Right lobe of liver (tissue), 6 donors: ENCODE measurements around the gene C6orf120. TPM values are rescaled to one million over a fixed set of nuclear protein-coding genes. Genes with fewer than 3 reads are reported as not detected.

Experiments used
- ATAC-seq, 4 donors: fragments of 200-7000 bp; cut with Tn5 transposase; one replicate each; pipeline ENCODE4 v1.9.1; 2020; ENCODE audit warnings: mild to moderate bottlenecking in 4 of 4, moderate library complexity in 4 of 4
- DNase-seq, 3 donors: peaks; one replicate each; pipeline ENCODE4 v3.0.0-alpha.2; 2020
- H3K27ac ChIP-seq, 3 donors: fragments of 200-600 bp; one replicate each; pipeline ENCODE4 v1.8.0; 2022
- H3K27me3 ChIP-seq, 2 donors: fragments of 200-600 bp; one replicate each; pipeline ENCODE4 v1.8.0; 2022
- H3K36me3 ChIP-seq, 4 donors: fragments of 200-600 bp; sonication (generic) in 1 of 4; one replicate each; pipeline versions ENCODE4 v1.5.1 to v1.8.0; 2017 to 2022; ENCODE audit warnings: control low read depth in 1 of 4
- H3K4me1 ChIP-seq, 4 donors: fragments of 200-600 bp; sonication (generic) in 1 of 4; one replicate each; pipeline versions ENCODE4 v1.5.1 to v1.8.0; 2017 to 2022; ENCODE audit warnings: control low read depth in 1 of 4
- H3K4me3 ChIP-seq, 3 donors: fragments of 200-600 bp; one replicate each; pipeline ENCODE4 v1.8.0; 2022
- H3K9me3 ChIP-seq, 4 donors: fragments of 200-600 bp; sonication (generic) in 1 of 4; one replicate each; pipeline versions ENCODE4 v1.5.1 to v1.8.0; 2017 to 2022; ENCODE audit warnings: control low read depth in 1 of 4
- POLR2A ChIP-seq: fragments of 450-650 bp; IDR thresholded peaks from one replicate; pipeline ENCODE4 v1.6.1; 2017; ENCODE audit warnings: antibody characterized with exemption, mild to moderate bottlenecking
- WGBS: methylation state at CpG from one replicate; pipeline ENCODE4 v1.1.6; 2018; ENCODE audit warnings: low coverage, low lambda C conversion rate; ENCODE audit not compliant: insufficient coverage; ENCODE audit errors: missing lambda C conversion rate; 5-methylcytosine and 5-hydroxymethylcytosine counted together
- intact Hi-C, 2 donors: fragments of 100-400 bp; cut with DNase I; formaldehyde crosslinking; loops; one replicate each; pipeline versions ENCODE4 v1.11.2 to v1.14.1; 2022
- total RNA-seq, 6 experiments: library from RNA; depleted of rRNA in 2 of 6; stranded (reverse); fragments of >200 nt in 2 of 6; fragmentation: NEBNext Ultra II Directional in 3 of 6; extraction: Animal tissue kit (Norgen Biotek cat#: 25700) in 3 of 6; gene quantifications; one replicate each; pipeline versions ENCODE4 v1.1.0 to v1.2.4, GENCODE V29; 2016 to 2023
- TF ChIP-seq, protein P1 (sequence below), 4 donors: fragments of 200-600 bp in 3 of 4; fragments of 450-650 bp in 1 of 4; IDR thresholded peaks; one replicate each; pipeline versions ENCODE4 v1.5.1 to v1.8.0; 2016 to 2022; ENCODE audit warnings: antibody characterized with exemption in 4 of 4, mild to moderate bottlenecking in 2 of 4
- donor health status: DM: no; HTN: yes; CAD: no.
- donor health status: DM: no; HTN: no; CAD: no.
- donor health status: DM: no; HTN: no; CAD: no.
- donor health status: DM: no; HTN: yes; CAD: no.
- donor health status: DM: no; HTN: yes; CAD: no.

The C6orf120 gene
- total RNA-seq, 6 experiments from 2014 or later = 17.2 to 38.2 (median 22.6) TPM

DNA sequence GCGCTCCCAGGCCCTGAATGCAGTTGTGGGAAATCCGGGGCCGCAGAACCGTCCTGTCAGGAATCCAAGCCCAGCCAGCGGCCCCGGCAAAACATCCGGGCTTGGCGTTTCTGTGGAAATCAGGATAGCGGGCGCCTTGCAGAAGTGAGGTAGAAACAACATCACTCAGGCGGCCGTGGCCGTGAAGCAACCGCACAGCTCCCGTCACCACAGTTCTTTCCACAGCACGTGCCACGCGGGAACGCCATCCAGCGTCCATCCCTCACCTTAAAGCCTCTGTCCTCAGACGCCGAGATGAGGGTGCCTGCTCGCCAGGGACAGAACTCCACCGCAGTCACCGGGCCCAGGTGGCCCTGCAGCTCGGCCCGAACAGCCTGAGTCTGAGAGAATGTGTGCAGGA is 34.2 kb upstream of the C6orf120 start:
- DNase-seq = peak in 1 of 3 donors; percentile 29

DNA sequence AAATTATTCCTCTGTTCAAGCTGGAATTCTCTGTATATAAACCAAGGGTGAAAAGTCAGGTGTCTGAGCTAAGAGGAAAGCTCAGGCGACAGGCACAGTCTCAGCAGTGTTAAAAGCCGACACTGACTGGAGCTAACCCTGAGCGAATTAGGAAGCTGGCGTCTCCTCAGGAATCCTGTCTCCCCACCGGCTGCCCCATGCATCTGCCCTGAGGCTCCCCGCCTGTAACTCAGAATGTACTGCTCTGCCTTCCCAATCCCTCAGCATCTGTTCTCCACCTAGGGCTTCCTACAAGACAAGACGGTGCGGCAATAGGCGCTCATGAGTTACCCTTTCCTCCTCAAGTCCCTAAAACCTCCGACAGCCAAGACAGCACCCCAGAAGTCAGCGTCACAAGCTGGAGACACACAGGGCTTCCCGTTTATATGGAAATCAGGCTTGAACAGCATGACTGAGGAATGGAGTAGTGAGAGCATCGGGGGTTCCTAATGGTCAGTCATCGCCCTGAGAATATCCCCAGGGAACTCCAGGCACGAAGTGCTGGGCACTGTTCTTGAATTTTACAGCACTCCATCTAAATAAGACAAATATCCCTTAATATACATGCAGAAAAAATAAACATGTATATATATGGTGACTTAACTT is 33.6 kb upstream of the C6orf120 start:
- Histone ChIP-seq H3K27ac (peak overlapping the region in 1 of 3 donors; percentile 9), H3K27me3 (no peaks in the 10 kb centered on the region), H3K36me3 (peaks cover 0 to 11% (median 5%) of the 10 kb centered on the region in 4 donors), H3K4me1 (no peaks in the 10 kb centered on the region), H3K9me3 (no peaks in the 10 kb centered on the region), H3K4me3 (no peak overlapping the region)
- intact Hi-C loops = no loop called here
- DNase-seq (peak in 1 of 3 donors; percentile 21), ATAC-seq (no peak)
- 95% methylated on average over 4 of the region's 15 CpGs for WGBS
- TF ChIP-seq, protein P1, sequence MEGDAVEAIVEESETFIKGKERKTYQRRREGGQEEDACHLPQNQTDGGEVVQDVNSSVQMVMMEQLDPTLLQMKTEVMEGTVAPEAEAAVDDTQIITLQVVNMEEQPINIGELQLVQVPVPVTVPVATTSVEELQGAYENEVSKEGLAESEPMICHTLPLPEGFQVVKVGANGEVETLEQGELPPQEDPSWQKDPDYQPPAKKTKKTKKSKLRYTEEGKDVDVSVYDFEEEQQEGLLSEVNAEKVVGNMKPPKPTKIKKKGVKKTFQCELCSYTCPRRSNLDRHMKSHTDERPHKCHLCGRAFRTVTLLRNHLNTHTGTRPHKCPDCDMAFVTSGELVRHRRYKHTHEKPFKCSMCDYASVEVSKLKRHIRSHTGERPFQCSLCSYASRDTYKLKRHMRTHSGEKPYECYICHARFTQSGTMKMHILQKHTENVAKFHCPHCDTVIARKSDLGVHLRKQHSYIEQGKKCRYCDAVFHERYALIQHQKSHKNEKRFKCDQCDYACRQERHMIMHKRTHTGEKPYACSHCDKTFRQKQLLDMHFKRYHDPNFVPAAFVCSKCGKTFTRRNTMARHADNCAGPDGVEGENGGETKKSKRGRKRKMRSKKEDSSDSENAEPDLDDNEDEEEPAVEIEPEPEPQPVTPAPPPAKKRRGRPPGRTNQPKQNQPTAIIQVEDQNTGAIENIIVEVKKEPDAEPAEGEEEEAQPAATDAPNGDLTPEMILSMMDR (IDR thresholded peaks at IDR 0.05) = no peak
- TF ChIP-seq POLR2A = no peak

More for the DNA sequence above, 34.2 kb upstream of the C6orf120 start:
- H3K27me3 ChIP-seq = no peaks in the 10 kb centered on the region
- intact Hi-C loops = no loop called here
- no peak overlapping the region for H3K27ac ChIP-seq
- TF ChIP-seq, protein P1 (IDR thresholded peaks at IDR 0.05) = no peak
- TF ChIP-seq POLR2A = no peak
- H3K4me1 ChIP-seq = no peaks in the 10 kb centered on the region
- H3K9me3 ChIP-seq = no peaks in the 10 kb centered on the region
- peaks cover 0 to 11% (median 5%) of the 10 kb centered on the region in 4 donors for H3K36me3 ChIP-seq
- no peak overlapping the region for H3K4me3 ChIP-seq
- ATAC-seq = no peak
- WGBS = 98% methylated on average over 7 of the region's 27 CpGs

DNA sequence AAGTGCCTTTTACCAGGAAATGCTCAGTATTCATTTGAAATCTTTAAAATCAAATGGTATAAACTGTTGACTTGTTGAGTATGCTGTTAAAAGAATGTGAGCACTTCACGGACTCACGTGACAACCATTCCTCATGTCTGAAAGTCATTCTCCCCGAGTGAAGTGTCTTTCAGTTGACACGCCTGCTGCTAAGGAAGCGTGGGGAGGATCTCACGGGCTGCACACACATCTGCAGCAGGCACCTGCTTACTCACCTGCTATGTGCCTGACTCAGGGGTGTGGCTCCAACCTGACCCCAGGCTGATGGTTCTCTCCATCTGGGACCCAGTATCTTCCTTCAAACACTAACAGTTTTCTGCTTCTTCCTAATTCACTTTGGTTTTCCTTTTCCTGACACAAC is 32.8 kb upstream of the C6orf120 start:
- no peaks in the 10 kb centered on the region for H3K4me1 ChIP-seq
- intact Hi-C loops = no loop called here
- ATAC-seq (no peak), DNase-seq (peak in 1 of 3 donors; percentile 23)
- TF ChIP-seq, protein P1 (IDR thresholded peaks at IDR 0.05) = no peak
- no peak for TF ChIP-seq POLR2A
- peaks cover 0 to 8% (median 5%) of the 10 kb centered on the region in 4 donors for H3K36me3 ChIP-seq
- WGBS = 90% methylated on average over 6 of the region's 6 CpGs
- no peaks in the 10 kb centered on the region for H3K9me3 ChIP-seq
- no peak overlapping the region for H3K4me3 ChIP-seq
- peak overlapping the region in 2 of 3 donors; percentile 9 to 16 for H3K27ac ChIP-seq
- H3K27me3 ChIP-seq = no peaks in the 10 kb centered on the region

DNA sequence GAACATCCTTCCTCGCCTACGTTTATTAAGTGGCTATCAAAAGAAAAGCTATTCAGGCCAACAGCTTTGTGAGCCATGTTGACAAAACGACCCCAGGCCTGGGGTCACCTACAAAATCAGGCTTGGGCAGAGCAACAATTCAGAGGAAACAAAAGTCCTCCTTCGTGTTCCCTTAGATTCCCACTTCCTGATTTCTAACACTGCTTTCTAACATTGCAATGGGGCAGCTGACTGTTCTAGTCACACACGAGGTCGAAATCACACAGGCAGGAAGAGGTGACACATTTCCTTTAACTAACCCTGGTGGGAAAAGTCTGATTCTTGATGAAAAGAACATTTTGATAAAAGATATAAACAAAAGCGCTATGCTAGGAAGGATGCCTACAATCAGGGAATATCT is 32.0 kb upstream of the C6orf120 start:
- DNase-seq = peak in 1 of 3 donors; percentile 37
- ATAC-seq = peak; percentile 68 to 92 (median 81)
- Histone ChIP-seq H3K9me3 (no peaks in the 10 kb centered on the region), H3K27me3 (no peaks in the 10 kb centered on the region), H3K4me3 (no peak overlapping the region), H3K4me1 (no peaks in the 10 kb centered on the region), H3K27ac (peak overlapping the region in 1 of 3 donors; percentile 29), H3K36me3 (peaks cover 0 to 8% (median 5%) of the 10 kb centered on the region in 4 donors)
- 51% methylated on average over 7 of the region's 7 CpGs for WGBS
- intact Hi-C loops = no loop called here
- TF ChIP-seq, protein P1 (IDR thresholded peaks at IDR 0.05) = no peak
- TF ChIP-seq POLR2A = no peak
